ENCODE data around the gene MDM2.

DNA sequence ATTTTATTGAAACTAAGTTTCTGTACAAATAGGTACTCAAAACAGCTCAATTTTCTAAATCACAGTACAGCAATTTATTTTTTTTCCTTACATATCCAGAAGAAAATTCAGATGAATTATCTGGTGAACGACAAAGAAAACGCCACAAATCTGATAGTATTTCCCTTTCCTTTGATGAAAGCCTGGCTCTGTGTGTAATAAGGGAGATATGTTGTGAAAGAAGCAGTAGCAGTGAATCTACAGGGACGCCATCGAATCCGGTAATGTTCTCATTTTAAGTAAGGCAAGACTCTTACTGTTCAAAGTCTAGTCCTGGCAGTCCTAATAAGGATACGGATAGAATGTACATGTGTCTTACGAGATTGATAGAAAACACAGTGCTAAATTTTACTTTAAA lies 20.7 kb downstream of the MDM2 start:
- TF ChIP-seq POLR2A (IDR thresholded peaks at IDR 0.05) (no peak), CTCF (IDR thresholded peaks at IDR 0.05) (no peak), POLR2AphosphoS5 (IDR thresholded peaks at IDR 0.05) (no peak)
